ENCODE data around the gene TYMP. TPM values are rescaled to one million over a fixed set of nuclear protein-coding genes. Genes with fewer than 3 reads are reported as not detected.

The TYMP gene
- polyA plus RNA-seq, 1 donor (not counting 4 experiments of a cell fraction or from before 2014, with no cell fraction given), result 25.5 TPM

- Histone ChIP-seq H3K9me1 (ENCODE audit: control insufficient read depth, extremely low read depth, insufficient read depth, low read length) (no peaks in the 10 kb centered on the region), H2AFZ (ENCODE audit: control insufficient read depth, low read length) (no peak overlapping the region), H3K4me1 (ENCODE audit: control insufficient read depth, extremely low read depth, insufficient read depth, low read length) (peaks cover 16% of the 10 kb centered on the region), H3K27ac (ENCODE audit: control insufficient read depth, insufficient read depth, low read length) (no peak overlapping the region), H4K20me1 (ENCODE audit: control insufficient read depth, extremely low read depth, insufficient read depth, low read length) (no peaks in the 10 kb centered on the region), H3K9ac (ENCODE audit: control insufficient read depth, extremely low read depth, insufficient read depth, low read length) (no peak overlapping the region), H3K4me2 (ENCODE audit: control insufficient read depth, extremely low read depth, insufficient read depth, low read depth, low read length) (no peak overlapping the region), H3K27me3 (ENCODE audit: control insufficient read depth, extremely low read depth, insufficient read depth, low read length) (no peaks in the 10 kb centered on the region), H3K79me2 (ENCODE audit: control insufficient read depth, insufficient read depth, low read length) (peaks cover 24% of the 10 kb centered on the region), H3K4me3 (ENCODE audit: control insufficient read depth in 2 of 3, extremely low read depth in 1 of 3, insufficient read depth in 2 of 3, low read depth in 1 of 3, low read length in 3 of 3) (no peak overlapping the region), H3K36me3 (ENCODE audit: control insufficient read depth in 2 of 2, extremely low read depth in 1 of 2, insufficient read depth in 2 of 2, low read length in 2 of 2) (peaks cover 22 to 33% of the 10 kb centered on the region in 2 experiments), H3K9me3 (ENCODE audit: control insufficient read depth, low read depth, low read length) (no peaks in the 10 kb centered on the region)
- DNase-seq (ENCODE audit: low read depth, low spot score) (no peak), FAIRE-seq (no peak)
- no peak for TF ChIP-seq CTCF (optimal IDR thresholded peaks at IDR 0.05 in 1 of 3, IDR thresholded peaks at IDR 0.05 in 1 of 3, conservative IDR thresholded peaks at IDR 0.05 in 1 of 3; ENCODE audit: extremely low read depth in 1 of 3, insufficient read depth in 2 of 3, low read length in 3 of 3)
- TF ChIP-seq EZH2 (IDR thresholded peaks at IDR 0.05; ENCODE audit: low read length), result no peak
- dilution Hi-C loops (cut with MboI; ENCODE audit: extremely low pct_ligation_motif_present, low sequenced_read_pairs), result no loop called here
Measured at GRCh38 chr22:50522208-50522805, 7.5 kb downstream of the TYMP start.

GRCh38 chr22:50521710-50522109, 8.1 kb downstream of the TYMP start:
- TF ChIP-seq EZH2 (IDR thresholded peaks at IDR 0.05; ENCODE audit: low read length), result no peak
- TF ChIP-seq CTCF (optimal IDR thresholded peaks at IDR 0.05 in 1 of 3, IDR thresholded peaks at IDR 0.05 in 1 of 3, conservative IDR thresholded peaks at IDR 0.05 in 1 of 3; ENCODE audit: extremely low read depth in 1 of 3, insufficient read depth in 2 of 3, low read length in 3 of 3), result no peak
- H4K20me1 ChIP-seq (ENCODE audit: control insufficient read depth, extremely low read depth, insufficient read depth, low read length), result no peaks in the 10 kb centered on the region
- H3K27me3 ChIP-seq (ENCODE audit: control insufficient read depth, extremely low read depth, insufficient read depth, low read length), result no peaks in the 10 kb centered on the region
- no peak overlapping the region for H3K4me3 ChIP-seq (ENCODE audit: control insufficient read depth in 2 of 3, extremely low read depth in 1 of 3, insufficient read depth in 2 of 3, low read depth in 1 of 3, low read length in 3 of 3)
- peaks cover 24 to 35% of the 10 kb centered on the region in 2 experiments for H3K36me3 ChIP-seq (ENCODE audit: control insufficient read depth in 2 of 2, extremely low read depth in 1 of 2, insufficient read depth in 2 of 2, low read length in 2 of 2)
- H3K4me2 ChIP-seq (ENCODE audit: control insufficient read depth, extremely low read depth, insufficient read depth, low read depth, low read length), result no peak overlapping the region
- no peak for DNase-seq (ENCODE audit: low read depth, low spot score)
- peaks cover 14% of the 10 kb centered on the region for H3K4me1 ChIP-seq (ENCODE audit: control insufficient read depth, extremely low read depth, insufficient read depth, low read length)
- FAIRE-seq, result no peak
- no peaks in the 10 kb centered on the region for H3K9me3 ChIP-seq (ENCODE audit: control insufficient read depth, low read depth, low read length)
- no peak overlapping the region for H3K27ac ChIP-seq (ENCODE audit: control insufficient read depth, insufficient read depth, low read length)
- H2AFZ ChIP-seq (ENCODE audit: control insufficient read depth, low read length), result no peak overlapping the region
- H3K9me1 ChIP-seq (ENCODE audit: control insufficient read depth, extremely low read depth, insufficient read depth, low read length), result no peaks in the 10 kb centered on the region
- dilution Hi-C loops (cut with MboI; ENCODE audit: extremely low pct_ligation_motif_present, low sequenced_read_pairs), result no loop called here
- no peak overlapping the region for H3K9ac ChIP-seq (ENCODE audit: control insufficient read depth, extremely low read depth, insufficient read depth, low read length)
- H3K79me2 ChIP-seq (ENCODE audit: control insufficient read depth, insufficient read depth, low read length), result peaks cover 26% of the 10 kb centered on the region

Measured in keratinocyte (primary cell).